ENCODE data around the gene CA6. TPM values are rescaled to one million over a fixed set of nuclear protein-coding genes. Genes with fewer than 3 reads are reported as not detected.
"Not testable (repeated sequence)": the region's sequence is repeated elsewhere in the genome, so short reads cannot be mapped to it uniquely, and the experiment has no call there.

The CA6 gene
- polyA plus RNA-seq, 1 donor: not detected

- H3K4me3 ChIP-seq (ENCODE audit: low read length): no peak overlapping the region
- no peaks in the 10 kb centered on the region for H3K27me3 ChIP-seq (ENCODE audit: control insufficient read depth, insufficient read depth, low read length)
- H3K27ac ChIP-seq (ENCODE audit: low read length): no peak overlapping the region
- WGBS (ENCODE audit: insufficient coverage, low lambda C conversion rate): no CpG with 5 or more reads among the region's 14 CpGs
- H3K36me3 ChIP-seq (ENCODE audit: control insufficient read depth, insufficient read depth, low read length): no peaks in the 10 kb centered on the region
- no peaks in the 10 kb centered on the region for H3K4me1 ChIP-seq (ENCODE audit: control insufficient read depth, insufficient read depth, low read length)
- no peak for DNase-seq
- no peaks in the 10 kb centered on the region for H3K9me3 ChIP-seq (ENCODE audit: control insufficient read depth, low read depth, low read length)
Observed at GRCh38 chr1:8985915-8986813, 40.5 kb downstream of the CA6 start.

- WGBS (ENCODE audit: insufficient coverage, low lambda C conversion rate): 80% methylated on average over 1 of the region's 10 CpGs
- Histone ChIP-seq H3K27me3 (ENCODE audit: control insufficient read depth, insufficient read depth, low read length) (no peaks in the 10 kb centered on the region), H3K36me3 (ENCODE audit: control insufficient read depth, insufficient read depth, low read length) (no peaks in the 10 kb centered on the region), H3K9me3 (ENCODE audit: control insufficient read depth, low read depth, low read length) (no peaks in the 10 kb centered on the region), H3K4me3 (ENCODE audit: low read length) (no peak overlapping the region), H3K27ac (ENCODE audit: low read length) (no peak overlapping the region), H3K4me1 (ENCODE audit: control insufficient read depth, insufficient read depth, low read length) (no peaks in the 10 kb centered on the region)
- DNase-seq: no peak
Observed at GRCh38 chr1:8986814-8987190, 41.1 kb downstream of the CA6 start.

- no peaks in the 10 kb centered on the region for H3K4me1 ChIP-seq (ENCODE audit: control insufficient read depth, insufficient read depth, low read length)
- no peaks in the 10 kb centered on the region for H3K36me3 ChIP-seq (ENCODE audit: control insufficient read depth, insufficient read depth, low read length)
- H3K27me3 ChIP-seq (ENCODE audit: control insufficient read depth, insufficient read depth, low read length): no peaks in the 10 kb centered on the region
- no CpG with 5 or more reads among the region's 9 CpGs for WGBS (ENCODE audit: insufficient coverage, low lambda C conversion rate)
- no peak overlapping the region for H3K4me3 ChIP-seq (ENCODE audit: low read length)
- no peak overlapping the region for H3K27ac ChIP-seq (ENCODE audit: low read length)
- DNase-seq: peak in 1 of 2 donors; percentile 22
- H3K9me3 ChIP-seq (ENCODE audit: control insufficient read depth, low read depth, low read length): no peaks in the 10 kb centered on the region
Observed at GRCh38 chr1:8987881-8988617, 42.4 kb downstream of the CA6 start.

- H3K36me3 ChIP-seq (ENCODE audit: control insufficient read depth, insufficient read depth, low read length): no peaks in the 10 kb centered on the region
- no peak overlapping the region for H3K27ac ChIP-seq (ENCODE audit: low read length)
- H3K4me1 ChIP-seq (ENCODE audit: control insufficient read depth, insufficient read depth, low read length): peaks cover 1% of the 10 kb centered on the region
- no peaks in the 10 kb centered on the region for H3K9me3 ChIP-seq (ENCODE audit: control insufficient read depth, low read depth, low read length)
- no peak overlapping the region for H3K4me3 ChIP-seq (ENCODE audit: low read length)
- no peak for DNase-seq
- H3K27me3 ChIP-seq (ENCODE audit: control insufficient read depth, insufficient read depth, low read length): no peaks in the 10 kb centered on the region
- no CpG with 5 or more reads among the region's 13 CpGs for WGBS (ENCODE audit: insufficient coverage, low lambda C conversion rate)
Observed at GRCh38 chr1:8988618-8988967, 42.9 kb downstream of the CA6 start.

DNA sequence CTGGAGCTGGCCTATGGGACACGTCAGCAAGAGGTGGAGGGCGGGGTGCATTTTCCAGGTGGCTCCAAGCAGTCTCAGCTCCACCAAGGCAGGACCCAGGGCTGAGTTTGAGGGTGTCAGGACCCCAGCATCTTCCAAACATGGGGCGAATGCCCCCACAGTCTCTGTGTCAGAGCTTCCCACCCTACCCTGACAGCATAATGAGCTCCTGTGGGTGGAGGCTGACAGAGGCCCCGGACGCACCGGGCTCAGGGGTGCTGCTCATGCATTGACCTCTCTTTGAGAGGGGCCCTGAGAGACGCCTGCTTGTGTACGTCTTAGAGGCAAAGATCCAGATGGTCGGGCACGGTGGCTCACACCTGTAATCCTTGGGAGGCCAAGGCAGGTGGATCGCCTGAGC lies 43.4 kb downstream of the CA6 start:
- H3K9me3 ChIP-seq (ENCODE audit: control insufficient read depth, low read depth, low read length): no peaks in the 10 kb centered on the region
- no peak overlapping the region for H3K27ac ChIP-seq (ENCODE audit: low read length)
- peaks cover 5% of the 10 kb centered on the region for H3K4me1 ChIP-seq (ENCODE audit: control insufficient read depth, insufficient read depth, low read length)
- WGBS (ENCODE audit: insufficient coverage, low lambda C conversion rate): no CpG with 5 or more reads among the region's 11 CpGs
- no peak overlapping the region for H3K4me3 ChIP-seq (ENCODE audit: low read length)
- DNase-seq: no peak
- H3K27me3 ChIP-seq (ENCODE audit: control insufficient read depth, insufficient read depth, low read length): no peaks in the 10 kb centered on the region
- H3K36me3 ChIP-seq (ENCODE audit: control insufficient read depth, insufficient read depth, low read length): no peaks in the 10 kb centered on the region

GRCh38 chr1:8989821-8990220 lies 44.2 kb downstream of the CA6 start:
- no peaks in the 10 kb centered on the region for H3K27me3 ChIP-seq (ENCODE audit: control insufficient read depth, insufficient read depth, low read length)
- no peak overlapping the region for H3K4me3 ChIP-seq (ENCODE audit: low read length)
- no peaks in the 10 kb centered on the region for H3K9me3 ChIP-seq (ENCODE audit: control insufficient read depth, low read depth, low read length)
- H3K36me3 ChIP-seq (ENCODE audit: control insufficient read depth, insufficient read depth, low read length): no peaks in the 10 kb centered on the region
- H3K4me1 ChIP-seq (ENCODE audit: control insufficient read depth, insufficient read depth, low read length): peaks cover 8% of the 10 kb centered on the region
- DNase-seq: no peak
- no CpG with 5 or more reads among the region's 4 CpGs for WGBS (ENCODE audit: insufficient coverage, low lambda C conversion rate)
- no peak overlapping the region for H3K27ac ChIP-seq (ENCODE audit: low read length)

- DNase-seq: no peak
- Histone ChIP-seq H3K27ac (ENCODE audit: low read length) (peak overlapping the region; percentile 86), H3K36me3 (ENCODE audit: control insufficient read depth, insufficient read depth, low read length) (no peaks in the 10 kb centered on the region), H3K27me3 (ENCODE audit: control insufficient read depth, insufficient read depth, low read length) (no peaks in the 10 kb centered on the region), H3K4me3 (ENCODE audit: low read length) (no peak overlapping the region), H3K9me3 (ENCODE audit: control insufficient read depth, low read depth, low read length) (no peaks in the 10 kb centered on the region), H3K4me1 (ENCODE audit: control insufficient read depth, insufficient read depth, low read length) (peaks cover 9% of the 10 kb centered on the region)
- WGBS (ENCODE audit: insufficient coverage, low lambda C conversion rate): 100% methylated on average over 2 of the region's 8 CpGs
Observed at GRCh38 chr1:8992936-8993687, 47.4 kb downstream of the CA6 start.

GRCh38 chr1:8993962-8994675 lies 48.5 kb downstream of the CA6 start:
- H3K27me3 ChIP-seq (ENCODE audit: control insufficient read depth, insufficient read depth, low read length); H3K9me3 ChIP-seq (ENCODE audit: control insufficient read depth, low read depth, low read length); H3K36me3 ChIP-seq (ENCODE audit: control insufficient read depth, insufficient read depth, low read length); H3K4me3 ChIP-seq (ENCODE audit: low read length); H3K4me1 ChIP-seq (ENCODE audit: control insufficient read depth, insufficient read depth, low read length): not testable (repeated sequence)
- WGBS (ENCODE audit: insufficient coverage, low lambda C conversion rate): no CpG with 5 or more reads among the region's 13 CpGs
- DNase-seq: peak; percentile 78 to 92
- peak overlapping the region; percentile 95 for H3K27ac ChIP-seq (ENCODE audit: low read length)

GRCh38 chr1:9001534-9002214 lies 56.0 kb downstream of the CA6 start:
- peaks cover 31% of the 10 kb centered on the region for H3K4me1 ChIP-seq (ENCODE audit: control insufficient read depth, insufficient read depth, low read length)
- H3K27me3 ChIP-seq (ENCODE audit: control insufficient read depth, insufficient read depth, low read length); H3K36me3 ChIP-seq (ENCODE audit: control insufficient read depth, insufficient read depth, low read length); H3K9me3 ChIP-seq (ENCODE audit: control insufficient read depth, low read depth, low read length); H3K4me3 ChIP-seq (ENCODE audit: low read length): not testable (repeated sequence)
- no CpG with 5 or more reads among the region's 13 CpGs for WGBS (ENCODE audit: insufficient coverage, low lambda C conversion rate)
- peak overlapping the region; percentile 87 for H3K27ac ChIP-seq (ENCODE audit: low read length)
- peak in 1 of 2 donors; percentile 63 for DNase-seq
